ENCODE results near the gene SSH3.
"Not testable (repeated sequence)": the region's sequence is repeated elsewhere in the genome, so short reads cannot be mapped to it uniquely, and the experiment has no call there.

SSH3 gene

GRCh38 chr11:67312187-67313021, 9.1 kb downstream of the SSH3 start:
- TF ChIP-seq POLR2A (IDR thresholded peaks at IDR 0.05; ENCODE audit: low read length) (peak; percentile 42), GATA1 (IDR thresholded peaks at IDR 0.05; ENCODE audit: low read depth, low read length) (no peak)
- peak; percentile 40 to 48 for DNase-seq

- DNase-seq, result no peak
- TF ChIP-seq GATA1 (IDR thresholded peaks at IDR 0.05; ENCODE audit: low read depth, low read length) (no peak), POLR2A (IDR thresholded peaks at IDR 0.05; ENCODE audit: low read length) (no peak)
Measured at GRCh38 chr11:67313125-67313890, 10.0 kb downstream of the SSH3 start.

- TF ChIP-seq POLR2A (IDR thresholded peaks at IDR 0.05; ENCODE audit: low read length) (no peak), GATA1 (IDR thresholded peaks at IDR 0.05; ENCODE audit: low read depth, low read length) (no peak)
- no peak for DNase-seq
Measured at GRCh38 chr11:67314218-67314617, 10.9 kb downstream of the SSH3 start.

- DNase-seq, result no peak
- TF ChIP-seq GATA1 (IDR thresholded peaks at IDR 0.05; ENCODE audit: low read depth, low read length), result no peak
- TF ChIP-seq POLR2A (IDR thresholded peaks at IDR 0.05; ENCODE audit: low read length), result no peak
Measured at GRCh38 chr11:67315325-67315909, 12.1 kb downstream of the SSH3 start.

- TF ChIP-seq POLR2A (IDR thresholded peaks at IDR 0.05; ENCODE audit: low read length) (no peak), GATA1 (IDR thresholded peaks at IDR 0.05; ENCODE audit: low read depth, low read length) (no peak)
- no peak for DNase-seq
Measured at GRCh38 chr11:67316882-67317204, 13.5 kb downstream of the SSH3 start.

- DNase-seq, result peak; percentile 96 to 99
- TF ChIP-seq GATA1 (IDR thresholded peaks at IDR 0.05; ENCODE audit: low read depth, low read length) (no peak), POLR2A (IDR thresholded peaks at IDR 0.05; ENCODE audit: low read length) (peak; percentile 70)
Measured at GRCh38 chr11:67317205-67317887, 14.0 kb downstream of the SSH3 start.

- TF ChIP-seq GATA1 (IDR thresholded peaks at IDR 0.05; ENCODE audit: low read depth, low read length) (no peak), POLR2A (IDR thresholded peaks at IDR 0.05; ENCODE audit: low read length) (no peak)
- DNase-seq, result no peak
Measured at GRCh38 chr11:67317888-67318555, 14.7 kb downstream of the SSH3 start.

GRCh38 chr11:67318876-67319275, 15.5 kb downstream of the SSH3 start:
- not testable (repeated sequence) for DNase-seq

GRCh38 chr11:67320011-67320410, 16.7 kb downstream of the SSH3 start:
- no peak for DNase-seq
- TF ChIP-seq POLR2A (IDR thresholded peaks at IDR 0.05; ENCODE audit: low read length) (no peak), GATA1 (IDR thresholded peaks at IDR 0.05; ENCODE audit: low read depth, low read length) (no peak)

GRCh38 chr11:67320691-67321090, 17.4 kb downstream of the SSH3 start:
- TF ChIP-seq POLR2A (IDR thresholded peaks at IDR 0.05; ENCODE audit: low read length), result no peak
- TF ChIP-seq GATA1 (IDR thresholded peaks at IDR 0.05; ENCODE audit: low read depth, low read length), result no peak
- DNase-seq, result no peak

- TF ChIP-seq GATA1 (IDR thresholded peaks at IDR 0.05; ENCODE audit: low read depth, low read length), result no peak
- no peak for TF ChIP-seq POLR2A (IDR thresholded peaks at IDR 0.05; ENCODE audit: low read length)
- peak in 1 of 2 experiments; percentile 29 for DNase-seq
Measured at GRCh38 chr11:67321313-67321871, 18.1 kb downstream of the SSH3 start.

- no peak for TF ChIP-seq GATA1 (IDR thresholded peaks at IDR 0.05; ENCODE audit: low read depth, low read length)
- TF ChIP-seq POLR2A (IDR thresholded peaks at IDR 0.05; ENCODE audit: low read length), result no peak
- no peak for DNase-seq
Measured at GRCh38 chr11:67322049-67322448, 18.7 kb downstream of the SSH3 start.

- no peak for DNase-seq
- TF ChIP-seq POLR2A (IDR thresholded peaks at IDR 0.05; ENCODE audit: low read length), result no peak
- TF ChIP-seq GATA1 (IDR thresholded peaks at IDR 0.05; ENCODE audit: low read depth, low read length), result no peak
Measured at GRCh38 chr11:67323526-67323925, 20.2 kb downstream of the SSH3 start.
